Activated naive CD4-positive, alpha-beta T cell treated with anti-CD3 and anti-CD28 coated beads, Interleukin-2, amount 10 ng/mL, durations not matched to agents 7 days and 5 days (primary cell): Measurements from ENCODE around the gene SEMA5A.

Experiments
- CTCF ChIA-PET: fragments of 350-600 bp; sonication (Branson Sonifier 250); formaldehyde crosslinking; loops from one replicate; lab custom pipeline; 2021; ENCODE audit warnings: antibody characterized with exemption; lab: Charles Lee
- DNase-seq: peaks from one replicate; pipeline ENCODE4 v3.0.0-alpha.2; 2020
- H3K27ac Mint-ChIP-seq: one replicate; pipeline ENCODE4 v1.8.0; 2021; ENCODE audit warnings: mild to moderate bottlenecking, moderate library complexity, mixed read lengths
- H3K27me3 Mint-ChIP-seq: one replicate; pipeline ENCODE4 v1.8.0; 2021; ENCODE audit warnings: mild to moderate bottlenecking, mixed read lengths
- H3K36me3 Mint-ChIP-seq: one replicate; pipeline ENCODE4 v1.8.0; 2021; ENCODE audit warnings: mixed read lengths
- H3K4me1 Mint-ChIP-seq: one replicate; pipeline ENCODE4 v1.8.0; 2021; ENCODE audit warnings: mixed read lengths
- H3K4me3 Mint-ChIP-seq: one replicate; pipeline ENCODE4 v1.8.0; 2021; ENCODE audit warnings: mild to moderate bottlenecking, moderate library complexity, mixed read lengths
- H3K9me3 Mint-ChIP-seq: one replicate; pipeline ENCODE4 v1.8.0; 2021; ENCODE audit warnings: mixed read lengths

Gene SEMA5A

DNA sequence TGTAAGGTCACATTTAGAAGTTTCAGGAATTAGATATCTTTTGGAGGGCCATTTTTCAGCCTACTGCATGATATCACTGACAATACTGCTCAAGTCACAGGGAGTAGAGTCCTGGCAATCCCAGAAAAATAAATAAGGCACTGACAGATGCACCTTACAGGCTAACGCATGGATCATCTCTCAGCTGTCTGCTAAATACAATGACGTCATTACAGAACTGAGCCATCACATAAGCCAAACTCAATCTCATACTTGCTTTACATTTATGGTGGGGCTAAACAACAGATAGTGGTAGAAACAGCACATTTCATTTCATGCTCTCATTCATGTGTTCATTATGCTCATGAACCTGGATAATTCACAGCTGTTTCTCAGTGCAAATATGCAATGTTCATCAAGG lies 243.7 kb downstream of the SEMA5A start:
- no peak for DNase-seq
- no peaks in the 10 kb centered on the region for H3K36me3 Mint-ChIP-seq
- H3K27me3 Mint-ChIP-seq, result no peaks in the 10 kb centered on the region
- no peaks in the 10 kb centered on the region for H3K9me3 Mint-ChIP-seq
- no peak overlapping the region for H3K4me3 Mint-ChIP-seq
- no peaks in the 10 kb centered on the region for H3K4me1 Mint-ChIP-seq
- CTCF ChIA-PET, result no interaction called here
- H3K27ac Mint-ChIP-seq, result no peak overlapping the region

- Mint-ChIP-seq H3K27ac (no peak overlapping the region), H3K4me1 (no peaks in the 10 kb centered on the region), H3K9me3 (no peaks in the 10 kb centered on the region), H3K4me3 (no peak overlapping the region), H3K27me3 (no peaks in the 10 kb centered on the region), H3K36me3 (no peaks in the 10 kb centered on the region)
- DNase-seq, result no peak
- CTCF ChIA-PET, result no interaction called here
Observed at GRCh38 chr5:9301200-9301599, 244.7 kb downstream of the SEMA5A start.

- no peak for DNase-seq
- Mint-ChIP-seq H3K4me1 (no peaks in the 10 kb centered on the region), H3K36me3 (no peaks in the 10 kb centered on the region), H3K27me3 (no peaks in the 10 kb centered on the region), H3K9me3 (peaks cover 2% of the 10 kb centered on the region), H3K27ac (no peak overlapping the region), H3K4me3 (no peak overlapping the region)
- CTCF ChIA-PET, result no interaction called here
Observed at GRCh38 chr5:9297134-9297533, 248.7 kb downstream of the SEMA5A start.

DNA sequence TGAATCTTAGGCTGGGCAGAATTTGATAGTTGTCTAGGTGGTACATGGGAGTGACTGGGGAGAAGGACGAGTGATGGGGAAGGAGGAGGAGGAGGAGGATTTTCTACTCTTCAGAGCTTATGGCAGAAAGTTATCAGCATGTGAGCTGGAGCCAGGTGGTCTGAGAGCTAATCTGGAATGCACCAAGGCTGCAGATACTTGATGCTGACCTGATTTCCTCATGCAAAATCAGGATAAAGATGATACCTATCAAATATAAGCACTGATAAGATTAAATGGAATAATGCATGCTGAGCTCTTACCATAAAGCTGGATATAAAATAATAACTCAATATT lies 250.4 kb downstream of the SEMA5A start:
- CTCF ChIA-PET, result no interaction called here
- Mint-ChIP-seq H3K4me3 (no peak overlapping the region), H3K36me3 (no peaks in the 10 kb centered on the region), H3K27me3 (no peaks in the 10 kb centered on the region), H3K4me1 (no peaks in the 10 kb centered on the region), H3K9me3 (peaks cover 2% of the 10 kb centered on the region), H3K27ac (no peak overlapping the region)
- no peak for DNase-seq

DNA sequence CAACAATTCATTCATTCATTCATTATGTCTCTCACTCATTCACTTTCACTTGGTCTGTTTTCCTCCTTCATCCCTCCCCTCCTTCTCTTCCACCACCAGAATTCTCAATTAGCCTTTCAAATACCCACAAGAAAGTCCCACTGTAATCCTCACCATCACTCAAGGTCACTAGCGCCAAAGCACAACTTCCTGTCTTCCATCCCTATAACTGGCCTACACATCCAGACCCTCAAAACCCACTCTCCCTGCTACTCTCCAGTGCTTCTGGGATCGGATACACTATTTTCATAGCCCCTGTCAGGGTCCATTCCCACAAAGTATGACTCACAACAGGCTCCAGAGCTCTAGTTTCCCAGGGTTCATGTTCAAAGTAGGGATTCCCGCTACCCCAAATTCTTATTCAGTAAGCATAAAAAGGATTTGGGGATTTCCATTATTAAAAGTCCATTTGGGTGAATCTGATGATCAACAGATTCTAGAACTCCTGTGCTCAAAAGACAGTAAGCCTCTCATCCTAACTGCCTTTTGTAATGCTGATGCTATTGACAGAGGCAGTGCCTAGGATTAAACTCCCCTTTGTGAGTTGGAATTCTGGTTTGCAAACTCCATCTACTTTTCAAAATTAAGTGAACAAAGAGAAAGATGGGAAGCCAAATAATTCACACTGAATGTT lies 250.9 kb downstream of the SEMA5A start:
- Mint-ChIP-seq H3K4me1 (no peaks in the 10 kb centered on the region), H3K36me3 (no peaks in the 10 kb centered on the region), H3K27me3 (no peaks in the 10 kb centered on the region), H3K4me3 (no peak overlapping the region), H3K27ac (no peak overlapping the region), H3K9me3 (peaks cover 2% of the 10 kb centered on the region)
- CTCF ChIA-PET, result no interaction called here
- no peak for DNase-seq

DNA sequence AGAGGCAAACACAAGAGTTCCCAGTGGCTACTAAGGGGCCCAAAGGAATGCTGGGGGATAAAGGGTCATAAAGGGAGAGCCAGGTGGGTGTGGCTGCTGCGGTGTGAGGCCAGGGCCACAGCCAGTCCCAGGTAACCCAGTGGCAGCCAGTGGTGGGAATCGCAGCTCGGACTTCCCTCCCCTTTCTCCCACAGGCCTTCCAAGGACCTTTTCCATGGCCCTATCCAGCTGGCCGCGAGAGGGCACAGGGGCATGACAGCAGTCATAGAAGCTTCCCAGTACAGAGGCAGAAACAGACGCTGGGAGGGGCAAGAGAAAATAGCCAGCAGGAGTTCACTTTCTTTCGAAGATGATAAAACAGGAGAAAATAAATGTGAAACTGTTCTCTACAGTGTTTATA lies 257.6 kb downstream of the SEMA5A start:
- H3K9me3 Mint-ChIP-seq, result no peaks in the 10 kb centered on the region
- no peaks in the 10 kb centered on the region for H3K36me3 Mint-ChIP-seq
- H3K27me3 Mint-ChIP-seq, result no peaks in the 10 kb centered on the region
- no peaks in the 10 kb centered on the region for H3K4me1 Mint-ChIP-seq
- H3K27ac Mint-ChIP-seq, result no peak overlapping the region
- CTCF ChIA-PET, result no interaction called here
- no peak for DNase-seq
- H3K4me3 Mint-ChIP-seq, result no peak overlapping the region

- Mint-ChIP-seq H3K27me3 (no peaks in the 10 kb centered on the region), H3K4me3 (no peak overlapping the region), H3K4me1 (no peaks in the 10 kb centered on the region), H3K27ac (no peak overlapping the region), H3K36me3 (no peaks in the 10 kb centered on the region), H3K9me3 (no peaks in the 10 kb centered on the region)
- CTCF ChIA-PET, result no interaction called here
- no peak for DNase-seq
Observed at GRCh38 chr5:9284781-9285307, 261.0 kb downstream of the SEMA5A start.

GRCh38 chr5:9284272-9284671 lies 261.6 kb downstream of the SEMA5A start:
- Mint-ChIP-seq H3K27me3 (no peaks in the 10 kb centered on the region), H3K9me3 (peaks cover 1% of the 10 kb centered on the region), H3K36me3 (no peaks in the 10 kb centered on the region), H3K27ac (no peak overlapping the region), H3K4me1 (no peaks in the 10 kb centered on the region), H3K4me3 (no peak overlapping the region)
- CTCF ChIA-PET, result no interaction called here
- DNase-seq, result no peak

GRCh38 chr5:9283473-9283872 lies 262.4 kb downstream of the SEMA5A start:
- H3K27me3 Mint-ChIP-seq, result no peaks in the 10 kb centered on the region
- H3K36me3 Mint-ChIP-seq, result no peaks in the 10 kb centered on the region
- H3K27ac Mint-ChIP-seq, result no peak overlapping the region
- no peak overlapping the region for H3K4me3 Mint-ChIP-seq
- H3K4me1 Mint-ChIP-seq, result no peaks in the 10 kb centered on the region
- no peak for DNase-seq
- CTCF ChIA-PET, result no interaction called here
- peaks cover 1% of the 10 kb centered on the region for H3K9me3 Mint-ChIP-seq

- CTCF ChIA-PET, result no interaction called here
- Mint-ChIP-seq H3K27me3 (no peaks in the 10 kb centered on the region), H3K9me3 (peaks cover 4% of the 10 kb centered on the region), H3K4me1 (no peaks in the 10 kb centered on the region), H3K36me3 (no peaks in the 10 kb centered on the region), H3K27ac (no peak overlapping the region), H3K4me3 (no peak overlapping the region)
- DNase-seq, result no peak
Observed at GRCh38 chr5:9283021-9283420, 262.9 kb downstream of the SEMA5A start.

- Mint-ChIP-seq H3K27ac (no peak overlapping the region), H3K27me3 (no peaks in the 10 kb centered on the region), H3K36me3 (no peaks in the 10 kb centered on the region), H3K9me3 (peaks cover 4% of the 10 kb centered on the region), H3K4me3 (no peak overlapping the region), H3K4me1 (no peaks in the 10 kb centered on the region)
- CTCF ChIA-PET, result no interaction called here
- no peak for DNase-seq
Observed at GRCh38 chr5:9282211-9282610, 263.7 kb downstream of the SEMA5A start.

- Mint-ChIP-seq H3K4me3 (no peak overlapping the region), H3K27ac (no peak overlapping the region), H3K27me3 (no peaks in the 10 kb centered on the region), H3K9me3 (peaks cover 4% of the 10 kb centered on the region), H3K36me3 (no peaks in the 10 kb centered on the region), H3K4me1 (no peaks in the 10 kb centered on the region)
- DNase-seq, result no peak
- CTCF ChIA-PET, result no interaction called here
Observed at GRCh38 chr5:9279774-9280173, 266.1 kb downstream of the SEMA5A start.

DNA sequence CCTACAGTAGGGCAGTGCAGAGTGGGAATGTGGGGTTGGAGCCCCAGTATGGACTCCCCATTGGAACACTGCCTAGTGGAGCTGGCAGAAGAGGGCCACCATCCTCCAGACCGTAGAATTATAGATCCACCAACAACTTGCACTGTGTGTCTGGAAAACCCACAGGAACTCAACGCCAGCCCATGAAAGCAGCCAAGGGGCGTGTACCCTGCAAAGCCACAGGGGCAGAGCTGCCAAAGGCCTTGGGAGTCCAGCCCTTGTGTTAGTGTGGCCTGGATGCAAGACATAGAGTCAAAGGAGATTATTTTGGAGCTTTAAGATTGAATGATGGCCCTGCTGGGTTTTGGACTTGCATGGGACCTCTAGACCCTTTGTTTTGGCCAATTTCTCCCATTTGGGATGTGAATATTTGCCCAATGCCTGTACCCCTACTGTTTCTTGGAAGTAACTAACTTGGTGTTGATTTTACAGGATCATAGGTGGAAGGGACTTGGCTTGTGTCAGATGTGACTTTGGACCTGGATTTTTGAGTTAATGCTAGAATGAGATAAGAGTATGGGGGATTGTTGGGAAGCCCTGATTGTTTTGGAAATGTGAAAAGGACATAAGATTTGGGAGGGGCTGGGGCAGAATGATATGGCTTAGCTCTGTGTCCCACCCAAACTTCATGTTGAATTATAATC lies 266.8 kb downstream of the SEMA5A start:
- no peak for DNase-seq
- CTCF ChIA-PET, result no interaction called here
- H3K36me3 Mint-ChIP-seq, result no peaks in the 10 kb centered on the region
- H3K4me3 Mint-ChIP-seq, result no peak overlapping the region
- H3K9me3 Mint-ChIP-seq, result peaks cover 10% of the 10 kb centered on the region
- H3K4me1 Mint-ChIP-seq, result no peaks in the 10 kb centered on the region
- H3K27me3 Mint-ChIP-seq, result no peaks in the 10 kb centered on the region
- H3K27ac Mint-ChIP-seq, result no peak overlapping the region

DNA sequence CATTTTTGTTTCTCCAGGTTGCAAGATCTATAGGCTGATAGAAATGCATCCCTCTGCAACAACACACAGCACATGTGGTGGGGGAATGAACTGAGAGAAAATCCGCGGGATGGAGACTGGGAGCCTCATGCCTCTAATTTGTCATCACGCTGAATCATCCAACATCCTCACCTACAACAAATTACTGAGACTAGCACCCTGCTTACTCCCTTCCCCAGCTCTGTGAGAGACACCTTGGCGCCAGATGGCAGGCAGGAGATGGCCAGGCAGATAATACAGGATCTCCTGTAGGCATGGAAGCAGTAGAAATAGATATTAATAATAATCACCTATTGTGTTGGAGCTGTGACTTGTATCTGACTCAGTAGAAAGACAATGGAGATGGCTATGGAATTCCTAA lies 276.9 kb downstream of the SEMA5A start:
- Mint-ChIP-seq H3K27me3 (no peaks in the 10 kb centered on the region), H3K4me1 (no peaks in the 10 kb centered on the region), H3K4me3 (no peak overlapping the region), H3K9me3 (peaks cover 8% of the 10 kb centered on the region), H3K36me3 (no peaks in the 10 kb centered on the region), H3K27ac (no peak overlapping the region)
- CTCF ChIA-PET, result no interaction called here
- no peak for DNase-seq

DNA sequence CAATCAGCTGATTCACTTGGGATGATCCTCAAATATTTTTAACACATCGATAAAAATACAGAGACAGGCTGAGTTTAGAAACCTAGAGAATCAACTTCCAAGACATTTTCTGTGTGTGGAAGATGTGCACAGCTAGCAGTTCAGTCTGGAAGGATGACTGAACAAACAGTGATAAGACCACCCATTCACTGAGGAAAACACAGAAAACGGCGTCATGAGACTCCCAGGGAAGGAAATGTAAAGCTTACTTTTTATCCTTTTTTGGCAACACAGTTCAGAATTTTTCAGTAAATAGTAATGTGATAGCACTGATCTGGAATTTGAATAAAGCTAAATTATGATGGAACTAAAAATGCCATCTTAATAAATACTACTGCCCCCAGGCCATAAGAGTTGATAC lies 277.6 kb downstream of the SEMA5A start:
- no peak for DNase-seq
- Mint-ChIP-seq H3K27me3 (no peaks in the 10 kb centered on the region), H3K9me3 (peaks cover 10% of the 10 kb centered on the region), H3K27ac (no peak overlapping the region), H3K4me3 (no peak overlapping the region), H3K36me3 (no peaks in the 10 kb centered on the region), H3K4me1 (no peaks in the 10 kb centered on the region)
- CTCF ChIA-PET, result no interaction called here
